Ishikawa (cell line): ENCODE data around the gene GMDS.

Experiments
- FOXM1 ChIP-seq: IDR thresholded peaks from 2 replicates; pipeline ENCODE4 v1.6.1; 2012; ENCODE audit warnings: low read depth, borderline replicate concordance
- MAX ChIP-seq: IDR thresholded peaks from 2 replicates; pipeline ENCODE4 v1.6.1; 2012
- TEAD4 ChIP-seq: IDR thresholded peaks from 2 replicates; pipeline ENCODE4 v1.6.1; 2012

GRCh38 chr6:1611572-1612298 lies 633.7 kb downstream of the GMDS start:
- no peak for TF ChIP-seq TEAD4
- no peak for TF ChIP-seq FOXM1
- TF ChIP-seq MAX: no peak
